Panc1 (cell line): ENCODE data around the gene CCDC34. TPM values are rescaled to one million over a fixed set of nuclear protein-coding genes. Genes with fewer than 3 reads are reported as not detected.

ENCODE experiments used
- ATAC-seq: fragments of 200-7000 bp; cut with Tn5 transposase; 2 replicates; pipeline ENCODE4 v1.9.1; 2020; ENCODE audit warnings: mild to moderate bottlenecking, moderate library complexity
- BruUV-seq: library from RNA; stranded (reverse); fragments of 400-500 nt; replicated peaks from 2 replicates; lab custom pipeline; 2021; lab: Mats Ljungman, UMichigan
- CTCF ChIA-PET: fragments of 300-600 bp; sonication (Branson Sonifier 250); formaldehyde crosslinking; loops from one replicate; lab custom pipeline; 2022; ENCODE audit warnings: antibody characterized with exemption; lab: Charles Lee
- POLR2A ChIA-PET: fragments of 300-600 bp; sonication (Branson Sonifier 250); formaldehyde crosslinking; loops from one replicate; lab custom pipeline; 2022; ENCODE audit warnings: antibody characterized with exemption; lab: Charles Lee
- DNase-seq: peaks from one replicate; pipeline ENCODE4 v3.0.0-alpha.2; 2010; ENCODE audit warnings: low read depth, low spot score
- H3K27ac ChIP-seq: 2 replicates; pipeline ENCODE4 v1.5.1; 2011; ENCODE audit warnings: mild to moderate bottlenecking, low read length, inconsistent platforms
- H3K27me3 ChIP-seq: fragments of 200-500 bp; sonication (Bioruptor generic); 2 replicates; pipeline ENCODE4 v1.6.0; 2014; ENCODE audit warnings: low read length, inconsistent platforms; ENCODE audit not compliant: control insufficient read depth, insufficient read depth
- H3K36me3 ChIP-seq: fragments of 200-500 bp; sonication (Bioruptor generic); 2 replicates; pipeline ENCODE4 v1.5.1; 2014; ENCODE audit warnings: inconsistent platforms, mild to moderate bottlenecking, low read length, moderate library complexity; ENCODE audit not compliant: control insufficient read depth, insufficient read depth
- H3K4me1 ChIP-seq: 2 replicates; pipeline ENCODE4 v1.5.1; 2011; ENCODE audit warnings: inconsistent platforms, mild to moderate bottlenecking, low read length, moderate library complexity; ENCODE audit not compliant: control insufficient read depth, insufficient read depth
- H3K4me3 ChIP-seq, 2 experiments: 2 replicates each; pipeline ENCODE4 v1.5.1; 2011 to 2012; ENCODE audit warnings: low read depth in 2 of 2, low read length in 2 of 2, mild to moderate bottlenecking in 2 of 2, inconsistent platforms in 1 of 2, moderate library complexity in 1 of 2
- H3K9me3 ChIP-seq: fragments of 200-500 bp; sonication (Bioruptor generic); 2 replicates; pipeline ENCODE4 v1.5.1; 2014; ENCODE audit warnings: low read depth, mild to moderate bottlenecking, inconsistent platforms, low read length, moderate library complexity; ENCODE audit not compliant: control insufficient read depth, insufficient read depth
- CTCF ChIP-seq: fragments of 450-650 bp; IDR thresholded peaks from 2 replicates; pipeline ENCODE4 v1.5.1; 2017; ENCODE audit warnings: mild to moderate bottlenecking
- POLR2AphosphoS5 ChIP-seq: IDR thresholded peaks from 2 replicates; pipeline ENCODE4 v1.6.1; 2012; ENCODE audit warnings: mild to moderate bottlenecking, low read depth, low read length, moderate library complexity
- REST ChIP-seq, 2 experiments: IDR thresholded peaks; 2 replicates each; pipeline ENCODE4 v1.6.1; 2011 to 2012; ENCODE audit warnings: low read depth in 2 of 2, control low read depth in 1 of 2, low read length in 1 of 2, mild to moderate bottlenecking in 1 of 2, moderate library complexity in 1 of 2; ENCODE audit not compliant: insufficient read depth in 1 of 2
- SIN3A ChIP-seq: IDR thresholded peaks from 2 replicates; pipeline ENCODE4 v1.6.1; 2012; ENCODE audit warnings: low read depth, mild to moderate bottlenecking, low read length, moderate library complexity, borderline replicate concordance; ENCODE audit not compliant: insufficient read depth
- TCF7L2 ChIP-seq: IDR thresholded peaks from 2 replicates; pipeline ENCODE4 v1.6.1; 2011; ENCODE audit warnings: mild to moderate bottlenecking, low read depth, low read length, inconsistent platforms
- in situ Hi-C: cut with HindIII; loops from 2 replicates; pipeline ENCODE4 v1.10.0; 2016; ENCODE audit warnings: low sequenced_read_pairs, low pct_unique_long_range_greater_than_20kb
- intact Hi-C: fragments of 100-400 bp; cut with micrococcal nuclease; formaldehyde crosslinking; loops from one replicate; pipeline ENCODE4 v1.10.0; 2022; ENCODE audit not compliant: unreplicated experiment
- total RNA-seq: library from RNA; stranded (reverse); gene quantifications from one replicate; pipeline ENCODE4 v1.2.1, GENCODE V29; 2021; ENCODE audit not compliant: unreplicated experiment

The CCDC34 gene
- total RNA-seq, 1 experiment from 2014 or later: 28.3 TPM

- no TSS peak for BruUV-seq
- Histone ChIP-seq H3K9me3 (0 out of 2 replicates have a peak, but pooled peaks cover 2% of the 10 kb centered on the region), H3K27me3 (no peaks in the 10 kb centered on the region), H3K27ac (peak overlapping the region; percentile 17; the same call in 1 of the 2 replicates), H3K4me3 (no peak overlapping the region), H3K4me1 (no peaks in the 10 kb centered on the region), H3K36me3 (no peaks in the 10 kb centered on the region)
- TF ChIP-seq TCF7L2 (no peak), POLR2AphosphoS5 (no peak)
- ChIA-PET POLR2A (no interaction called here), CTCF (no interaction called here)
- intact Hi-C loops: no loop called here
- no peak for DNase-seq
- no peak for ATAC-seq
- in situ Hi-C loops: no loop called here
These were observed 59.1 kb downstream of the CCDC34 start for GRCh38 chr11:27303903-27304302.

GRCh38 chr11:27300974-27301373 lies 62.0 kb downstream of the CCDC34 start:
- intact Hi-C loops: no loop called here
- CTCF ChIA-PET: no interaction called here
- DNase-seq (no peak), ATAC-seq (no peak)
- no peaks in the 10 kb centered on the region for H3K36me3 ChIP-seq
- TF ChIP-seq POLR2AphosphoS5: no peak
- no peak for TF ChIP-seq TCF7L2
- no peak for TF ChIP-seq SIN3A
- no peak for TF ChIP-seq CTCF
- TF ChIP-seq REST (IDR thresholded peaks at IDR 0.05; ENCODE audit: insufficient read depth in 1 of 2, low read depth in 2 of 2, low read length in 1 of 2): no peak
- 0 out of 2 replicates have a peak, but pooled peaks cover 2% of the 10 kb centered on the region for H3K4me1 ChIP-seq
- no TSS peak for BruUV-seq
- H3K27me3 ChIP-seq: no peaks in the 10 kb centered on the region
- H3K4me3 ChIP-seq: no peak overlapping the region
- no peak overlapping the region; the same call in 1 of the 2 replicates for H3K27ac ChIP-seq
- in situ Hi-C loops: no loop called here
- POLR2A ChIA-PET: no interaction called here
- 0 out of 2 replicates have a peak, but pooled peaks cover 2% of the 10 kb centered on the region for H3K9me3 ChIP-seq

GRCh38 chr11:27297616-27298015 lies 65.4 kb downstream of the CCDC34 start:
- H3K4me1 ChIP-seq: peaks cover 14% of the 10 kb centered on the region; the same call in 1 of the 2 replicates
- CTCF ChIA-PET: no interaction called here
- H3K36me3 ChIP-seq: no peaks in the 10 kb centered on the region
- TF ChIP-seq SIN3A: no peak
- no peak for TF ChIP-seq POLR2AphosphoS5
- TF ChIP-seq CTCF: no peak
- TF ChIP-seq TCF7L2: no peak
- TF ChIP-seq REST (IDR thresholded peaks at IDR 0.05; ENCODE audit: insufficient read depth in 1 of 2, low read depth in 2 of 2, low read length in 1 of 2): no peak
- no peak overlapping the region for H3K4me3 ChIP-seq
- POLR2A ChIA-PET: no interaction called here
- in situ Hi-C loops: no loop called here
- H3K9me3 ChIP-seq: no peaks in the 10 kb centered on the region
- peak overlapping the region; percentile 83; the same call in 1 of the 2 replicates for H3K27ac ChIP-seq
- ATAC-seq: no peak
- BruUV-seq: no TSS peak
- intact Hi-C loops: loop anchor here (5.0 kb wide), 2 partner anchors 115 to 190 kb away; no protein-coding TSS in a partner anchor
- H3K27me3 ChIP-seq: no peaks in the 10 kb centered on the region
- no peak for DNase-seq
